K562 (cell line): Measurements from ENCODE around the gene FAF2. TPM values are rescaled to one million over a fixed set of nuclear protein-coding genes. Genes with fewer than 3 reads are reported as not detected.

ENCODE experiments used
- ATAC-seq: fragments of 200-7000 bp; cut with Tn5 transposase; 3 replicates; pipeline ENCODE4 v1.9.1; 2020; ENCODE audit warnings: moderate library complexity
- BruUV-seq: library from RNA; stranded (reverse); fragments of 400-500 nt; replicated peaks from 2 replicates; lab custom pipeline; 2021; lab: Mats Ljungman, UMichigan
- CTCF ChIA-PET: fragments of 300-600 bp; formaldehyde crosslinking; extraction: SDS; loops from one replicate; lab custom pipeline; 2021; ENCODE audit warnings: low intra/inter-chr PET ratio; lab: Yijun Ruan, JAX
- POLR2A ChIA-PET: fragments of 300-600, 350-650 bp; sonication (Branson Sonifier 250); formaldehyde crosslinking; extraction: SDS; loops from one replicate; lab custom pipeline; 2021; ENCODE audit warnings: antibody characterized with exemption, inconsistent platforms; lab: Yijun Ruan, JAX
- DNase-seq, 4 experiments: peaks; one replicate each; pipeline versions ENCODE4 v3.0.0 to v3.0.0-alpha.2; 2011 to 2018; ENCODE audit warnings: low spot score in 3 of 4, mixed read lengths in 3 of 4; ENCODE audit errors: extremely low read depth in 1 of 4
- FAIRE-seq: peaks from 2 replicates; lab custom pipeline; 2011; peaks lifted over from hg19 to GRCh38; lab: Jason Lieb, UNC
- H2AFZ ChIP-seq: 2 replicates; pipeline ENCODE4 v1.6.0; 2011; ENCODE audit warnings: low read depth, low read length, control low read depth, inconsistent platforms
- H3K27ac ChIP-seq: fragments of 200-600 bp; 3 replicates; pipeline ENCODE4 v1.8.0; 2011; ENCODE audit warnings: low read depth, mild to moderate bottlenecking, control low read depth, inconsistent platforms, low read length, moderate library complexity, mixed read lengths; ENCODE audit errors: extremely low read depth
- H3K27me3 ChIP-seq, 2 experiments: fragments of 300-600 bp in 1 of 2; 2 replicates in 1 of 2; 3 replicates in 1 of 2; pipeline versions ENCODE4 v1.6.0 to v1.8.0; 2011; ENCODE audit warnings: inconsistent platforms in 2 of 2, low read length in 2 of 2, mild to moderate bottlenecking in 1 of 2, mixed read lengths in 1 of 2, moderate library complexity in 1 of 2; ENCODE audit not compliant: control insufficient read depth in 2 of 2, insufficient read depth in 2 of 2
- H3K36me3 ChIP-seq: fragments of 300-600 bp; 3 replicates; pipeline ENCODE4 v1.8.0; 2011; ENCODE audit warnings: mild to moderate bottlenecking, low read length, inconsistent platforms; ENCODE audit not compliant: control insufficient read depth, insufficient read depth
- H3K4me1 ChIP-seq, 2 experiments: fragments of 200-600 bp in 1 of 2; replicated peaks in 1 of 2; 2 replicates in 1 of 2; 3 replicates in 1 of 2; pipeline versions ENCODE4 v1.5.1 to v1.8.0; 2011; ENCODE audit warnings: inconsistent platforms in 2 of 2, low read length in 2 of 2, mild to moderate bottlenecking in 1 of 2, mixed read lengths in 1 of 2, moderate library complexity in 1 of 2; ENCODE audit not compliant: control insufficient read depth in 2 of 2, insufficient read depth in 2 of 2
- H3K4me2 ChIP-seq: 2 replicates; pipeline ENCODE4 v1.6.1; 2011; ENCODE audit warnings: low read length, control low read depth, inconsistent platforms, mixed read lengths; ENCODE audit not compliant: insufficient read depth
- H3K4me3 ChIP-seq: fragments of 200-600 bp; sonication (generic), shearing (Covaris generic); 2 replicates; pipeline ENCODE4 v1.5.1; 2016; ENCODE audit warnings: control low read depth, inconsistent platforms
- H3K79me2 ChIP-seq: fragments of 200-600 bp; 3 replicates; pipeline ENCODE4 v1.8.0; 2011; ENCODE audit warnings: low read length, inconsistent platforms; ENCODE audit not compliant: control insufficient read depth, insufficient read depth
- H3K9ac ChIP-seq, 2 experiments: 2 replicates each; pipeline versions ENCODE4 v1.6.0 to v1.6.1; 2011; ENCODE audit warnings: low read depth in 2 of 2, low read length in 2 of 2, control low read depth in 1 of 2, inconsistent platforms in 1 of 2, mild to moderate bottlenecking in 1 of 2, mixed read lengths in 1 of 2; ENCODE audit not compliant: insufficient read depth in 1 of 2
- H3K9me1 ChIP-seq: one replicate; pipeline ENCODE4 v1.6.0; 2011; ENCODE audit warnings: inconsistent platforms, mild to moderate bottlenecking, low read length, moderate library complexity; ENCODE audit not compliant: control insufficient read depth, insufficient read depth
- H3K9me3 ChIP-seq: replicated peaks from 2 replicates; pipeline ENCODE4 v1.5.1; 2011; ENCODE audit warnings: low read depth, low read length, inconsistent platforms; ENCODE audit not compliant: control insufficient read depth, insufficient read depth
- H4K20me1 ChIP-seq: replicated peaks from 2 replicates; pipeline ENCODE4 v1.6.1; 2011; ENCODE audit warnings: low read length, inconsistent platforms, mixed read lengths; ENCODE audit not compliant: control insufficient read depth, insufficient read depth
- ARNT ChIP-seq, 2 experiments: fragments of 450-650 bp; IDR thresholded peaks; 2 replicates each; pipeline ENCODE4 v1.6.1; 2016; ENCODE audit warnings: mild to moderate bottlenecking in 1 of 2
- E2F8 ChIP-seq: fragments of 450-650 bp; IDR thresholded peaks from 2 replicates; pipeline ENCODE4 v1.7.1; 2018; ENCODE audit warnings: mild to moderate bottlenecking, low read depth; ENCODE audit not compliant: partially characterized antibody
- ETV6 ChIP-seq, 3 experiments: fragments of 150-350 bp in 1 of 3; sonication (generic) in 1 of 3; formaldehyde crosslinking in 1 of 3; IDR thresholded peaks; 2 replicates each; pipeline versions ENCODE4 v1.6.1 to v1.8.0; 2014 to 2022; ENCODE audit warnings: borderline replicate concordance in 2 of 3, low read depth in 2 of 3, antibody characterized with exemption in 1 of 3, low read length in 1 of 3, mild to moderate bottlenecking in 1 of 3, missing genetic modification reagents in 1 of 3
- GATA2 ChIP-seq: sonication (generic); formaldehyde crosslinking; IDR thresholded peaks from 2 replicates; pipeline ENCODE4 v1.4.0; 2020; ENCODE audit warnings: mild to moderate bottlenecking, missing genetic modification reagents
- MITF ChIP-seq: IDR thresholded peaks from 2 replicates; pipeline ENCODE4 v1.6.1; 2014; ENCODE audit warnings: antibody characterized with exemption
- POLR2B ChIP-seq: fragments of 450-650 bp; IDR thresholded peaks from 2 replicates; pipeline ENCODE4 v1.6.1; 2018; ENCODE audit warnings: low read depth; ENCODE audit not compliant: partially characterized antibody
- SNAPC5 ChIP-seq: fragments of 250-450 bp; sonication (Bioruptor Pico); IDR thresholded peaks from 2 replicates; pipeline ENCODE4 v1.8.0; 2021; ENCODE audit warnings: moderate library complexity, mild to moderate bottlenecking, inconsistent platforms
- ZFP30 ChIP-seq: fragments of 250-450 bp; sonication (Bioruptor Pico); IDR thresholded peaks from 2 replicates; pipeline ENCODE4 v1.8.0; 2022; ENCODE audit warnings: moderate library complexity, mild to moderate bottlenecking, inconsistent platforms, borderline replicate concordance
- ZNF551 ChIP-seq: fragments of 250-450 bp; sonication (Bioruptor Pico); IDR thresholded peaks from 2 replicates; pipeline ENCODE4 v1.5.0; 2021; ENCODE audit warnings: mild to moderate bottlenecking, moderate library complexity
- ZNF778 ChIP-seq: fragments of 450-650 bp; formaldehyde crosslinking; IDR thresholded peaks from 2 replicates; pipeline ENCODE4 v1.4.0; 2020; ENCODE audit warnings: mild to moderate bottlenecking, moderate library complexity
- ZNF785 ChIP-seq: fragments of 250-450 bp; sonication (Bioruptor Pico); IDR thresholded peaks from 2 replicates; pipeline ENCODE4 v1.4.0; 2020; ENCODE audit warnings: mild to moderate bottlenecking
- WGBS: fragments of 100-300 bp; shearing (Covaris generic); methylation state at CpG from one replicate; pipeline ENCODE4 v1.1.6; 2016; ENCODE audit warnings: low coverage, mixed read lengths; ENCODE audit not compliant: insufficient coverage; ENCODE audit errors: missing lambda C conversion rate; 5-methylcytosine and 5-hydroxymethylcytosine counted together
- in situ Hi-C: fragments of 300-500 bp; cut with MboI; formaldehyde crosslinking; loops from 4 replicates; pipeline ENCODE4 v1.15.0; 2018; ENCODE audit warnings: inconsistent platforms, mixed read lengths
- intact Hi-C: fragments of 100-400 bp; cut with micrococcal nuclease; formaldehyde crosslinking; loops from 2 replicates; pipeline ENCODE4 v1.14.2; 2022
- polyA plus RNA-seq, 8 experiments: library from polyadenylated mRNA; depleted of rRNA in 4 of 8; stranded (reverse) in 5 of 8; unstranded in 3 of 8; fragments of >200 nt; fragmentation: Nextera tagmentation in 2 of 8; fragmentation: Illumina TruSeq in 1 of 8; extraction: Ambion mirVana in 2 of 8; extraction: Trizol in 1 of 8; gene quantifications; 2 replicates each; pipeline versions ENCODE4 v1.2.1 to v1.2.3, GENCODE V29; 2011 to 2014; ENCODE audit warnings: inconsistent platforms in 1 of 8, missing spikeins in 1 of 8
- total RNA-seq, 7 experiments: library from RNA; depleted of rRNA in 6 of 7; stranded (reverse); fragments of >200 nt in 6 of 7; fragmentation: Illumina TruSeq in 2 of 7; extraction: Trizol in 2 of 7; gene quantifications; 2 replicates each; pipeline versions ENCODE4 v1.2.1 to v1.2.3, GENCODE V29; 2011 to 2021; ENCODE audit warnings: low replicate concordance in 1 of 7

FAF2 gene
- total and polyA plus RNA-seq, 9 of the 15 experiments (the other 6 are each of a cell fraction or from before 2014, with no cell fraction given), result 25.0 to 44.6 (median 36.1) TPM

- Histone ChIP-seq H3K9ac (no peak overlapping the region), H3K9me3 (no peaks in the 10 kb centered on the region), H3K4me1 (no peaks in the 10 kb centered on the region), H3K79me2 (no peaks in the 10 kb centered on the region), H3K9me1 (no peaks in the 10 kb centered on the region), H3K4me2 (no peak overlapping the region), H3K27me3 (no peaks in the 10 kb centered on the region), H3K4me3 (no peak overlapping the region), H3K36me3 (peaks cover 93% of the 10 kb centered on the region), H4K20me1 (no peaks in the 10 kb centered on the region), H3K27ac (no peak overlapping the region), H2AFZ (no peak overlapping the region)
- DNase-seq (no peak), ATAC-seq (no peak), FAIRE-seq (no peak)
- ChIA-PET POLR2A (no interaction called here), CTCF (no interaction called here)
- BruUV-seq, result no TSS peak
- in situ Hi-C loops (no loop called here), intact Hi-C loops (no loop called here)
- TF ChIP-seq ZNF551 (CRISPR knock-in tag) (no peak), ETV6 (IDR thresholded peaks at IDR 0.05; ENCODE audit: borderline replicate concordance in 1 of 2, low read depth in 2 of 2, low read length in 1 of 2) (no peak), ETV6 (CRISPR knock-in tag; IDR thresholded peaks at IDR 0.05; ENCODE audit: borderline replicate concordance) (no peak), GATA2 (CRISPR knock-in tag) (no peak), E2F8 (no peak), ARNT (IDR thresholded peaks at IDR 0.05) (no peak), ZFP30 (CRISPR knock-in tag) (no peak), MITF (no peak), POLR2B (no peak), SNAPC5 (CRISPR knock-in tag) (no peak), ZNF785 (CRISPR knock-in tag) (no peak), ZNF778 (CRISPR knock-in tag) (no peak)
- WGBS, result 86% methylated on average over 9 of the region's 9 CpGs
These were observed 49.7 kb downstream of the FAF2 start for GRCh38 chr5:176497852-176498251.
